Gastroesophageal sphincter (tissue), 4 donors: ENCODE data around the gene OR10T2. TPM values are rescaled to one million over a fixed set of nuclear protein-coding genes. Genes with fewer than 3 reads are reported as not detected.
"Not testable (repeated sequence)": the region's sequence is repeated elsewhere in the genome, so short reads cannot be mapped to it uniquely, and the experiment has no call there.

Source experiments
- ATAC-seq: fragments of 150-250 bp; one replicate; pipeline ENCODE4 v1.9.1; 2016; ENCODE audit warnings: mild to moderate bottlenecking, moderate library complexity
- H3K27ac ChIP-seq, 4 donors: fragments of 200-600 bp; sonication (generic) in 3 of 4; 1 replicate in 3 of 4; 2 replicates in 1 of 4; pipeline ENCODE4 v1.5.1; 2016 to 2019
- H3K27me3 ChIP-seq: fragments of 200-600 bp; sonication (generic); one replicate; pipeline ENCODE4 v1.5.1; 2019
- H3K36me3 ChIP-seq, 2 donors: fragments of 200-600 bp; sonication (generic); one replicate each; pipeline ENCODE4 v1.5.1; 2019; ENCODE audit warnings: control low read depth in 1 of 2
- H3K4me1 ChIP-seq, 3 donors: fragments of 200-600 bp; sonication (generic); 1 replicate in 2 of 3; 2 replicates in 1 of 3; pipeline ENCODE4 v1.5.1; 2016 to 2019; ENCODE audit warnings: control low read depth in 2 of 3
- H3K4me3 ChIP-seq, 2 donors: fragments of 200-600 bp; sonication (generic); one replicate each; pipeline ENCODE4 v1.5.1; 2019; ENCODE audit warnings: mild to moderate bottlenecking in 1 of 2, moderate library complexity in 1 of 2
- H3K9me3 ChIP-seq, 3 donors: fragments of 200-600 bp; sonication (generic); one replicate each; pipeline ENCODE4 v1.5.1; 2017 to 2019; ENCODE audit warnings: control low read depth in 2 of 3
- EP300 ChIP-seq: sonication (generic); formaldehyde crosslinking; IDR thresholded peaks from one replicate; pipeline ENCODE4 v1.6.1; 2017; ENCODE audit warnings: antibody characterized with exemption, mild to moderate bottlenecking
- POLR2A ChIP-seq, 2 donors: fragments of 450-650 bp; IDR thresholded peaks; one replicate each; pipeline ENCODE4 v1.6.1; 2017; ENCODE audit warnings: antibody characterized with exemption in 2 of 2, mild to moderate bottlenecking in 2 of 2, moderate library complexity in 1 of 2
- POLR2AphosphoS5 ChIP-seq: sonication (generic); formaldehyde crosslinking; IDR thresholded peaks from one replicate; pipeline ENCODE4 v1.6.1; 2017; ENCODE audit warnings: antibody characterized with exemption
- WGBS, 2 donors: methylation state at CpG; one replicate each; pipeline ENCODE4 v1.1.5; 2018; ENCODE audit warnings: low coverage in 1 of 2; 5-methylcytosine and 5-hydroxymethylcytosine counted together
- total RNA-seq, 4 donors: library from RNA; depleted of rRNA; stranded (reverse); fragments of >200 nt; gene quantifications; one replicate each; pipeline ENCODE4 v1.1.0, GENCODE V29; 2016
- TF ChIP-seq, protein P1 (sequence below), 4 experiments: fragments of 200-600 bp in 2 of 4; fragments of 450-650 bp in 2 of 4; sonication (generic) in 1 of 4; IDR thresholded peaks; one replicate each; pipeline ENCODE4 v1.5.1; 2017 to 2019; ENCODE audit warnings: antibody characterized with exemption in 4 of 4, mild to moderate bottlenecking in 2 of 4, moderate library complexity in 2 of 4

The OR10T2 gene
- total RNA-seq, 4 donors from 2014 or later: not detected

- Histone ChIP-seq H3K27ac (no peak overlapping the region), H3K36me3 (no peaks in the 10 kb centered on the region), H3K4me3 (no peak overlapping the region), H3K27me3 (no peaks in the 10 kb centered on the region), H3K4me1 (no peaks in the 10 kb centered on the region), H3K9me3 (no peaks in the 10 kb centered on the region)
- TF ChIP-seq POLR2AphosphoS5 (no peak), POLR2A (IDR thresholded peaks at IDR 0.05) (no peak), EP300 (no peak)
- TF ChIP-seq, protein P1, sequence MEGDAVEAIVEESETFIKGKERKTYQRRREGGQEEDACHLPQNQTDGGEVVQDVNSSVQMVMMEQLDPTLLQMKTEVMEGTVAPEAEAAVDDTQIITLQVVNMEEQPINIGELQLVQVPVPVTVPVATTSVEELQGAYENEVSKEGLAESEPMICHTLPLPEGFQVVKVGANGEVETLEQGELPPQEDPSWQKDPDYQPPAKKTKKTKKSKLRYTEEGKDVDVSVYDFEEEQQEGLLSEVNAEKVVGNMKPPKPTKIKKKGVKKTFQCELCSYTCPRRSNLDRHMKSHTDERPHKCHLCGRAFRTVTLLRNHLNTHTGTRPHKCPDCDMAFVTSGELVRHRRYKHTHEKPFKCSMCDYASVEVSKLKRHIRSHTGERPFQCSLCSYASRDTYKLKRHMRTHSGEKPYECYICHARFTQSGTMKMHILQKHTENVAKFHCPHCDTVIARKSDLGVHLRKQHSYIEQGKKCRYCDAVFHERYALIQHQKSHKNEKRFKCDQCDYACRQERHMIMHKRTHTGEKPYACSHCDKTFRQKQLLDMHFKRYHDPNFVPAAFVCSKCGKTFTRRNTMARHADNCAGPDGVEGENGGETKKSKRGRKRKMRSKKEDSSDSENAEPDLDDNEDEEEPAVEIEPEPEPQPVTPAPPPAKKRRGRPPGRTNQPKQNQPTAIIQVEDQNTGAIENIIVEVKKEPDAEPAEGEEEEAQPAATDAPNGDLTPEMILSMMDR (IDR thresholded peaks at IDR 0.05): no peak
- WGBS, 2 donors: 33 to 37% methylated on average over 1 to 3 of the region's 3 CpGs
- ATAC-seq: no peak
These were observed 42.6 kb downstream of the OR10T2 start for GRCh38 chr1:158356616-158357015.

DNA sequence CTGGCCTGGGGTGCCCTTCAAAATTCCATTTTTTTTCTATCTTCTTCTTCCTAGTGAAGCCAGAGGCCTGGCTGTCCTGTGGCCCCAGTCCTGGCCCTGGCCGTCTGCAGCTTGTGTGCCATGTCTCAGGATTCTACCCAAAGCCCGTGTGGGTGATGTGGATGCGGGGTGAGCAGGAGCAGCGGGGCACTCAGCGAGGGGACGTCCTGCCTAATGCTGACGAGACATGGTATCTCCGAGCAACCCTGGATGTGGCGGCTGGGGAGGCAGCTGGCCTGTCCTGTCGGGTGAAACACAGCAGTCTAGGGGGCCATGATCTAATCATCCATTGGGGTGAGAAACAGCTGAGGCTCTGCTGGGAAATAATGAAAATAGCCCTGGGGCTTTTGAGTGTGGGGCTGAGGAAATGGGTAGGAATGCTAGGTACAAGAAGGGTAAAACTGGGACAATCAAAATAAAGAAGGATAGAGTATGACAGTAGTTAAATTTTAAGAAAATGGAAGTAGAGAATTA, 43.4 kb downstream of the OR10T2 start:
- Histone ChIP-seq H3K4me1 (no peaks in the 10 kb centered on the region), H3K9me3 (no peaks in the 10 kb centered on the region), H3K27me3 (no peaks in the 10 kb centered on the region), H3K36me3 (no peaks in the 10 kb centered on the region), H3K27ac (no peak overlapping the region), H3K4me3 (no peak overlapping the region)
- 92% methylated on average over 2 of the region's 10 CpGs; no CpG with 5 or more reads in 1 of the 2 donors for WGBS, 2 donors
- no peak for TF ChIP-seq EP300
- TF ChIP-seq, protein P1 (IDR thresholded peaks at IDR 0.05): no peak
- TF ChIP-seq POLR2A (IDR thresholded peaks at IDR 0.05): no peak
- no peak for TF ChIP-seq POLR2AphosphoS5
- ATAC-seq: no peak

- Histone ChIP-seq H3K4me1 (no peaks in the 10 kb centered on the region), H3K4me3 (no peak overlapping the region), H3K36me3 (no peaks in the 10 kb centered on the region), H3K27me3 (no peaks in the 10 kb centered on the region), H3K9me3 (no peaks in the 10 kb centered on the region), H3K27ac (no peak overlapping the region)
- 80 to 100% methylated on average over 1 of the region's 2 CpGs for WGBS, 2 donors
- ATAC-seq: no peak
- TF ChIP-seq POLR2A (IDR thresholded peaks at IDR 0.05) (no peak), POLR2AphosphoS5 (no peak), EP300 (no peak)
- TF ChIP-seq, protein P1 (IDR thresholded peaks at IDR 0.05): no peak
These were observed 45.0 kb downstream of the OR10T2 start for GRCh38 chr1:158354255-158354654.

DNA sequence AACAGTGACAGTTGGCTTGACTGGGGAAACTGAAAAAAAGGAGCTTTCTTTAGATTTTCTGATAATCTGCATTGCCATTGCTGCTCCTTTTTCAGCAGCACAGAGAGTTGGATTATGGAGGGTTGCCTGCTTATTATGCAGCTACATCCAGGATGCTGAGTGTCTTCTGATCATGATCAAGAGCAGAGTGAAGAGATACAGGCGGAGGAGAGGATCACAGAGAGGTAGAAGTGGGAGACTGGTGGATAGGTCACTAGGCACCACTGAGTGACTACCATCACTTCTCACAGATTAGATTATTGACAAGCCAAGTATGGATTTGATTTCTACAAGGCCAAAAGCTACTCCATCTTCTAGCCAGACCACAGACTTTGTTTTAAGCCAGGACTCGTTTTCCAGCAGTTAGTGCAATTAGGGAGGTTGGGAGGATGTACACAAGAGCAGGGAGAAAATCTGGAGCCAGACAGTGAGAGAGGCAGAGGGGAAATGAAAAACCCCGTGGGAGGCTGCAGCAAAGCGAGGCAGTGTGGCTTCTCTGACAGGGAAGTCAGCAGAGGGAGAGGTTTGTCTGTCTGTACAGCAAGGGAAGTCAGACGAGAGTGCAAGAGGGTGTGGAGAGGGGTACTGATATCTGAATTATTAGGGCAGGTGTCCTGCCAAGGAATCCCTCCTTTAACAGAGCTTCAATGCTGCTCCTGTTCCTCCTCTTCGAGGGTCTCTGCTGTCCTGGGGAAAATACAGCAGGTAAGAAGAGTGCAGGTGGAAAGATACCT, 45.8 kb downstream of the OR10T2 start, which contains the start of gene CD1E:
Gene CD1E, plus strand, starts transcription at position 592 of the 773 bp plus-strand sequence. Its CDS starts 95 bp downstream, at position 687.
- H3K9me3 ChIP-seq: no peaks in the 10 kb centered on the region
- no peak for TF ChIP-seq POLR2AphosphoS5
- TF ChIP-seq EP300: no peak
- TF ChIP-seq POLR2A (IDR thresholded peaks at IDR 0.05): no peak
- TF ChIP-seq, protein P1 (IDR thresholded peaks at IDR 0.05): no peak
- H3K4me1 ChIP-seq: no peaks in the 10 kb centered on the region
- WGBS, 2 donors: 36 to 46% methylated on average over 6 of the region's 6 CpGs
- no peaks in the 10 kb centered on the region for H3K27me3 ChIP-seq
- H3K36me3 ChIP-seq: no peaks in the 10 kb centered on the region
- no peak for ATAC-seq
- H3K4me3 ChIP-seq: no peak within 1 kb of the TSS
- no peak within 1 kb of the TSS for H3K27ac ChIP-seq

- ATAC-seq: not testable (repeated sequence)
- no CpG with 5 or more reads among the region's 24 CpGs for whole genome bisulfite sequencing, 2 donors
These were observed 50.3 kb downstream of the OR10T2 start for GRCh38 chr1:158348946-158349345.

More at GRCh38 chr1:158348946-158349345, 50.3 kb downstream of the OR10T2 start:
- H3K27ac ChIP-seq, H3K4me1 ChIP-seq, H3K27me3 ChIP-seq, H3K36me3 ChIP-seq, H3K4me3 ChIP-seq: not testable (repeated sequence)
- H3K9me3 ChIP-seq: peaks cover 0 to 19% (median 0%) of the 10 kb centered on the region in 3 donors

Other genes starting within 250 kb of the OR10T2 start
- 1 to 10 TPM in 2 of 4 donors, under 1 TPM in 2; 0.16 to 2.7 (median 0.94) TPM for gene CD1D, start 218.6 kb downstream of the OR10T2 start, total RNA-seq
- not detected for gene CD1A, start 145.0 kb downstream of the OR10T2 start, total RNA-seq
- 1 to 10 TPM in 1 of 4 donors, not detected in 3; 1.8 TPM for gene CD1C, start 109.5 kb downstream of the OR10T2 start, total RNA-seq
- not detected for gene CD1B, start 67.9 kb downstream of the OR10T2 start, total RNA-seq
- under 1 TPM in 1 of 4 donors, not detected in 3; 0.49 TPM for gene CD1E, start 45.6 kb downstream of the OR10T2 start, total RNA-seq
- not detected for gene OR10K2, start 26.8 kb upstream of the OR10T2 start, total RNA-seq
- not detected for gene OR10K1, start 62.4 kb upstream of the OR10T2 start, total RNA-seq
- gene OR10R2, start 72.8 kb upstream of the OR10T2 start, total RNA-seq: not detected
- not detected for gene OR6Y1, start 154.9 kb upstream of the OR10T2 start, total RNA-seq
- not detected for gene OR6P1, start 171.1 kb upstream of the OR10T2 start, total RNA-seq
- not detected for gene OR10X1, start 180.4 kb upstream of the OR10T2 start, total RNA-seq
- not detected for gene OR10Z1, start 205.8 kb upstream of the OR10T2 start, total RNA-seq